ENCODE results near the gene PCDH9.

The PCDH9 gene

DNA sequence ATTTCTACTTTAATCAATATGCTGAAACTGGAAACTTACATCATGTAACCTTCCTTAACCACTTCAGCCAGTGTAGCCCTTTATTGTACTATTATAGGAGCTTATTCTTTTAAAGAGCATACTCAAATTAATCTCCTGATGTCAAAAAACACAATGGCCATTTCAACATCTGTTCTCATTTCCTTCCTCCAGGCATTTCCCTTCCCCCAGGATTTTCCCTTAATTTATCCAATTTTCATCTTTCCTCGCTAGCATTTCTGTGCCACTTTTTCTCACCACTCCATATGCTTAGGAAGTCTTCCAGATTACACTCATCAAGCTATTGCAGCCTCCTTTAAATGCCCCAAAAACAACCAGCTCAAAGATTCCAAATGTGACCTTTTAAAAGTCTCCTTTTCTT, 265.0 kb downstream of the PCDH9 start:
- no peak for DNase-seq
- TF ChIP-seq, protein P1, sequence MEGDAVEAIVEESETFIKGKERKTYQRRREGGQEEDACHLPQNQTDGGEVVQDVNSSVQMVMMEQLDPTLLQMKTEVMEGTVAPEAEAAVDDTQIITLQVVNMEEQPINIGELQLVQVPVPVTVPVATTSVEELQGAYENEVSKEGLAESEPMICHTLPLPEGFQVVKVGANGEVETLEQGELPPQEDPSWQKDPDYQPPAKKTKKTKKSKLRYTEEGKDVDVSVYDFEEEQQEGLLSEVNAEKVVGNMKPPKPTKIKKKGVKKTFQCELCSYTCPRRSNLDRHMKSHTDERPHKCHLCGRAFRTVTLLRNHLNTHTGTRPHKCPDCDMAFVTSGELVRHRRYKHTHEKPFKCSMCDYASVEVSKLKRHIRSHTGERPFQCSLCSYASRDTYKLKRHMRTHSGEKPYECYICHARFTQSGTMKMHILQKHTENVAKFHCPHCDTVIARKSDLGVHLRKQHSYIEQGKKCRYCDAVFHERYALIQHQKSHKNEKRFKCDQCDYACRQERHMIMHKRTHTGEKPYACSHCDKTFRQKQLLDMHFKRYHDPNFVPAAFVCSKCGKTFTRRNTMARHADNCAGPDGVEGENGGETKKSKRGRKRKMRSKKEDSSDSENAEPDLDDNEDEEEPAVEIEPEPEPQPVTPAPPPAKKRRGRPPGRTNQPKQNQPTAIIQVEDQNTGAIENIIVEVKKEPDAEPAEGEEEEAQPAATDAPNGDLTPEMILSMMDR (IDR thresholded peaks at IDR 0.05; ENCODE audit: low read depth, low read length, missing control alignments) = no peak
- Histone ChIP-seq H3K27ac (no peak overlapping the region), H3K27me3 (replicated peaks) (no peaks in the 10 kb centered on the region), H3K36me3 (replicated peaks) (no peaks in the 10 kb centered on the region), H3K4me3 (ENCODE audit: low read depth, low read length) (no peak overlapping the region)
- in situ Hi-C loops (cut with HindIII; ENCODE audit: low pct_ligation_motif_present, low sequenced_read_pairs) = no loop called here

DNA sequence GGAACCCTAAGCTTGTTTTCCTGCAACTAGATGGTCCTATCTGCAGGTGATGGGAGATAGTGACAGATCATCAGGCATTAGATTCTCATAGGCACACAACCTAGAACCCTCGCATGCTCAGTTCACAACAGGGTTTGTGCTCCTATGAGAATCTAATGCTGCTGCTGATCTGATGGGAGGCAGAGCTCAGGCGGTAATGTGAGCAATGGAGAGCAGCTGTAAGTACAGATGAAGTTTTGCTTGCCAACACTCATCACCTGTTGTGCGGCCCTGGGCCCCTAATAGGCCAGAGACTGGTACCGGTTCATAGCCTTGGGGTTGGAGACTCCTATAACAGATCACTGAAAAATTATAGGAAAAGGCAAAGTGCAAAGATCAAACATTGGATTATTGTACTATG, 267.2 kb downstream of the PCDH9 start:
- H3K36me3 ChIP-seq (replicated peaks) = no peaks in the 10 kb centered on the region
- no peak for DNase-seq
- no peak overlapping the region for H3K4me3 ChIP-seq (ENCODE audit: low read depth, low read length)
- no peak overlapping the region for H3K27ac ChIP-seq
- no peaks in the 10 kb centered on the region for H3K27me3 ChIP-seq (replicated peaks)
- in situ Hi-C loops (cut with HindIII; ENCODE audit: low pct_ligation_motif_present, low sequenced_read_pairs) = no loop called here
- TF ChIP-seq, protein P1 (IDR thresholded peaks at IDR 0.05; ENCODE audit: low read depth, low read length, missing control alignments) = no peak

DNA sequence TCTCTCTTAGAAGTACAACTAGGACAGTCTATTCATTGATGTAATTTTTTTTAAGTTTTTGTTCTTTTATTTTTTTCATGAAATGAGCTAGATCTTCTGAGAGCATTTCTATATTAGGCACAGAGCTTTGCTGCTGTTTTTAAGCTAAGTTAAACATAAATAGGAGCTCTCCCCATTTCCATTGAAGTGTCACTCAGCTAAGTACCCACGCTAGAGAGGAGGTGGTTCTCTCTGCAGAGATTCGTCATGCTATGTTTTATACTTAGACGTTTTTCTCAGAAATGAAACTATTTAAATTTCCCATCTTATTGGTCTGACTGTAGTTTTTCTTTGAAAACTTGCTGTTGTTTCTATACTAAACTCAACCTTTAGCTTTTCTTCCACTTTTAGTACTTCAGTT, 271.5 kb downstream of the PCDH9 start:
- TF ChIP-seq, protein P1 (IDR thresholded peaks at IDR 0.05; ENCODE audit: low read depth, low read length, missing control alignments) = no peak
- Histone ChIP-seq H3K27ac (no peak overlapping the region), H3K36me3 (replicated peaks) (no peaks in the 10 kb centered on the region), H3K4me3 (ENCODE audit: low read depth, low read length) (no peak overlapping the region), H3K27me3 (replicated peaks) (no peaks in the 10 kb centered on the region)
- in situ Hi-C loops (cut with HindIII; ENCODE audit: low pct_ligation_motif_present, low sequenced_read_pairs) = no loop called here
- no peak for DNase-seq

DNA sequence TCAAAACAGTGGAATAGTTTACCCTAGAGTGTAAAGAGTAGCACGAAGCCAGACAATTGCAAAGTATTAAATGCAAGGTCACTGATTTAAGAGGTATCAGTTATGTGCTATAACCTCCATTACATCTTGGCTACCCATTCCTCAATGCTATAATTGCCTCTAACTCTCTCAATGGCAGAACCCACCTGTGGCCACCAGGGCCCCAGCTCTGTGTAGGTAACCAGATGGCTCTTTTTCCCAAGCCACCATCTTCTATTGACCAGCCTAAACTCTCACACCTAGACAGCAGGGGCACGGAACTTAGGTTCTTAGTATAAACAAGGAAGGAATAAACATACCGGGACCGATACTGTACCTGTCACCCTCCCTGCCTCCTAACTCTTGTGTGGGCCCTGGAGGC, 277.6 kb downstream of the PCDH9 start:
- TF ChIP-seq, protein P1 (IDR thresholded peaks at IDR 0.05; ENCODE audit: low read depth, low read length, missing control alignments) = no peak
- no peaks in the 10 kb centered on the region for H3K27me3 ChIP-seq (replicated peaks)
- H3K27ac ChIP-seq = no peak overlapping the region
- in situ Hi-C loops (cut with HindIII; ENCODE audit: low pct_ligation_motif_present, low sequenced_read_pairs) = no loop called here
- H3K4me3 ChIP-seq (ENCODE audit: low read depth, low read length) = no peak overlapping the region
- H3K36me3 ChIP-seq (replicated peaks) = no peaks in the 10 kb centered on the region
- DNase-seq = no peak

DNA sequence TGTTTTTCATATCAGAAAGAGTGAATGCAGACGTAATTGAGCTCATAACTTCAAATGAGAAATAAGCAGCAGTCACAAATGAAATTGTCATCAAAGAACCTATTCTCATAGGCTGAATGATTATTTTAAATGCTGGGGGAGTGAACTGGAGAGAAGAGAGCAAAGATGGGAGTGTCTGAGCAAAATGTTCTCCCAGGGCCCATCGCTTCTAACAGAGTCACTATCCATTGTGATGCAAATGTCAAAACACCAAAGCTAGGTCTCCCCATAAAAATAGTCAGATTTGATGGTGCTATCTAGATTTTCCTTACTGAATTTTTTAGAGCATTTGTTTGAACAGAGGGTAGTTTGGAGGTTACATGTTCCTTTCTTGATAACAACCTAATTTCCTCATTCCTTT, 278.7 kb downstream of the PCDH9 start:
- in situ Hi-C loops (cut with HindIII; ENCODE audit: low pct_ligation_motif_present, low sequenced_read_pairs) = no loop called here
- Histone ChIP-seq H3K27ac (no peak overlapping the region), H3K4me3 (ENCODE audit: low read depth, low read length) (no peak overlapping the region), H3K36me3 (replicated peaks) (no peaks in the 10 kb centered on the region), H3K27me3 (replicated peaks) (no peaks in the 10 kb centered on the region)
- TF ChIP-seq, protein P1 (IDR thresholded peaks at IDR 0.05; ENCODE audit: low read depth, low read length, missing control alignments) = no peak
- DNase-seq = no peak

DNA sequence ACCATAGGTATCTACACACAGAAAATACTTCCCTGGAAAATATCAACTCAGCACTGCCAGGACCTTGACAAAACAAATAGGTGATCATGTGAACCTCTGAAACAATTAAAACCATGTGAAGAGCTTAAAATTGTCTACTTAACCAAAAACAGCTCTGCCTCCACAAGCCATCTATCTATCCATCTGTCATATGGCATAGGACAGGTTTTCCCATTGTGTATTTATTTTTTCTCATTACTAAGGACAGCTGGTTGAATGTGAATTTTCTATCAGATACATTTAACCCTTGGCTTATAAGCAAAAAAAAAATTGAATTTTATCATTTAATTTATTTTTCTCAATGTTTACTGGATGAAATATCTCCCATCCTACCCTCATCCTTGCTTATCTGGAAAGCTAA, 279.5 kb downstream of the PCDH9 start:
- in situ Hi-C loops (cut with HindIII; ENCODE audit: low pct_ligation_motif_present, low sequenced_read_pairs) = no loop called here
- Histone ChIP-seq H3K4me3 (ENCODE audit: low read depth, low read length) (no peak overlapping the region), H3K27me3 (replicated peaks) (no peaks in the 10 kb centered on the region), H3K36me3 (replicated peaks) (no peaks in the 10 kb centered on the region), H3K27ac (no peak overlapping the region)
- TF ChIP-seq, protein P1 (IDR thresholded peaks at IDR 0.05; ENCODE audit: low read depth, low read length, missing control alignments) = no peak
- DNase-seq = no peak

Measured in brain microvascular endothelial cell (primary cell).